Measurements from ENCODE around the gene CYP46A1.

CYP46A1 gene

DNA sequence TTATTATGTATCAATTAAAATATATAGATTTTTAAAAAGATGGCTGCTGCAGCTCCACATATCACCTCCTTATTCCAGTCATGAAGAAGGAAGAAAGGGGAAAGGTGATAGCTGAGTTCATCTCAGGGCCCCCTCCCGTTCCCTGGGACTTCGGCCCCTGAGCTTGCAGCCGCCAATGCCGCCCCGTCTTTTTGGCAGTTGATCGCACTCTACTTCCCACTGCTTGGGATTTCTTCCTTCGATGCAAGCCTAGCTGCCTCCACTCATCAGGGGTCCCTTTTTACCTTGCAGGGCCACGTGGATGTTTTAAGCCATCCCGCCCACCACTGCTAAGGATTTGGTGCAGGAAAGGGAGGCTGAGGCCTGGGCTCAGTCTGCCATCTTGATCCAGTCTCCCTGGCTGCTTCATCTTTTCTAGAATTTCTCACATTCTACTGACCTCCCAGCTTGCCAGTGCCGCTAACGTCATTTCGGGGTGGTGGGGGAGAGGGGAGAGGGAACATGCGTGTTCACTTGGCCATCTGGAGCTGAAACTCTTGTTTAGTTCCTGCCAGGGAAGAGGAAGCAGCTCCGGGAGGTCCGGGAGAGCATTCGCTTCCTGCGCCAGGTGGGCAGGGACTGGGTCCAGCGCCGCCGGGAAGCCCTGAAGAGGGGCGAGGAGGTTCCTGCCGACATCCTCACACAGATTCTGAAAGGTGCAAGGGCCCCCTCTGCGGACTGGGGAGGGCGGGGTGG lies 31.3 kb downstream of the CYP46A1 start:
- DNase-seq (ENCODE audit: low spot score) = no peak

DNA sequence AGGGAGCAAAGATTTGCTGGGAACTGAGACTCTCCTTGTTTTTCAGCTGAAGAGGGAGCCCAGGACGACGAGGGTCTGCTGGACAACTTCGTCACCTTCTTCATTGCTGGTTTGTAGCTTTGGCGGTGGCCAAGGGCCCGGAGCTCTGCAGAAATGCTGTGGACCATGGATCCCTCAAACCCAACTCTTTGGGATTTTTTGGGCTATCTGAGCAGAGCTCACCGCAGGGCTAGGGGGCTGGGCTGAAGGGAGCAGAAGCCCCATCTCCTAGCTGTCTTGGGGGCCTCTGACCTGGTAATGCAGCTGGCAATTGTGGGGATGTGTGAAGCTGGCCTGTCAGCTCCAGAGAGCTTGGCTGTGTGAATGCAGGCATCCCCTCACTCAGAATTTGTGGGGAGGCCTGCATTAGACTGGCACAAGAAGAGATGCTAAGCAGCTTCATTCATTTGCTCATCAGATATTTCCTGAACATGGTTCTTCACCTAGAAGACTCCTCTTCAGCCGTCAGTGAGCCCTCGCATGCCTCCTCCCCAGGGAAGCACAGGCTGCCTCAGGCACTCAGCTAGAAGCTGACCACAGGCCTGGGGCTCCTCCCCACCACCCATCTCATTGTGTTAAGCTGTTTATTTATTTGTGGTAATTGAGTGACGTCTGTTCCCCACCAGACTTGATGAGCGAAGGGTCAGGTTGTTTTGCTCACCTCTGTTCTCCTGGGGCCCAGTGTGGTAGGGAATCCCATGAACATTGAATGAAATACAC lies 32.2 kb downstream of the CYP46A1 start:
- no peak for DNase-seq (ENCODE audit: low spot score)

DNA sequence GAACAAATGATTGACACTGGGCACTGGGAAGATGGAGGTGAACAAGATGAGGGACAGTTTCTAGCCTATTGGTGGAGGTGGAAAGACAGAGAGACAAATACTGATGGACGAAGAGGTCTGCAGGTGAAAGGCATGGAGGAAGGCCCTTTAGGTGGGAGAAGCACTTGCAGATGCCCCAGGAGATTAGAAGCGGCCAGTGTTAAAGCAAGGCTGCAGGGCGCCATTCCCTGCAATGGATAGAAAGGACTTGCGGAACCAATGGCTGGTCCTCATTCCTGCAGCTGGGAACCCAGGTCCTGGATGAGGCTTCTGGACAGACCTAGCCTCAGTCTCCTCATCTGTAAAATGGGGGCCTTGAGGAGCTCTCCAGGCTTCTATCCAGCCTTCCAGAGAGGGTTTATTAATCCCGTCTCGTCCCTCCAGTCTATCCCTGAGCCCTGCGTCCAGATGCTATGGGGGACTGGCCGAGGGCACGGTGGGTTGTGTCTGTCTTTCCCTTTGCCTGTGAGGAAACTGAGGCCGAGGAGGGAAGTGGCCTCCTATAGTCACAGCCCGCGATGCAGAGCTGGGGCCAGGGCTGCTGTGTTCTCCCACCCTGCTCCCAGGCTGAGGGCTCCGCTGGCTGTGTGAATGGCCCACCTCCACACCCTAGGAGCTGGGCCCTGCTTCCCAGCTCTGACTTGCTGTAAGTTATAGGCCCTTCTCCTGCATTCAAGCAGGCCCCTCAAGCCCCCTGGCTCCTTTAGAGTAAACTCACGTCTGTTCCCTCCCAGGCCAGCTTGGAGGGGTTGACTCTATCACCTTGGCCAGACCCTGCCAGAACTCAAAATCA lies 33.0 kb downstream of the CYP46A1 start:
- no peak for DNase-seq (ENCODE audit: low spot score)

DNA sequence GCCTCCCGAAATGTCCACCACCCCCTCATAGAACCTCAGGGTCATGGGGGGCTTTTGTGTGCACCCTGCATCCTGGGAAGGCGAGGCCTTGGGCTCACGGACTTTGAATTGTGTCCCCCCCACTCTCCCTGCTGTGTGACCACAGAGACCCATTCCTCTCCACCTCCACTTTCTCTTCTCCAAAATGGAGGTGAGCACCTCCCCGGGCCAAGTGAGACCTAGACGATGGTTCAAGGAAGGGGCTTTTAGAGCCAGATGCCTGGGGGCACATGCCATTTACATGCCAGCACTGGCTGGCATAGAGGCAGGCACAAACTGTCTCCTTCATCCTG lies 33.5 kb downstream of the CYP46A1 start:
- no peak for DNase-seq (ENCODE audit: low spot score)

DNA sequence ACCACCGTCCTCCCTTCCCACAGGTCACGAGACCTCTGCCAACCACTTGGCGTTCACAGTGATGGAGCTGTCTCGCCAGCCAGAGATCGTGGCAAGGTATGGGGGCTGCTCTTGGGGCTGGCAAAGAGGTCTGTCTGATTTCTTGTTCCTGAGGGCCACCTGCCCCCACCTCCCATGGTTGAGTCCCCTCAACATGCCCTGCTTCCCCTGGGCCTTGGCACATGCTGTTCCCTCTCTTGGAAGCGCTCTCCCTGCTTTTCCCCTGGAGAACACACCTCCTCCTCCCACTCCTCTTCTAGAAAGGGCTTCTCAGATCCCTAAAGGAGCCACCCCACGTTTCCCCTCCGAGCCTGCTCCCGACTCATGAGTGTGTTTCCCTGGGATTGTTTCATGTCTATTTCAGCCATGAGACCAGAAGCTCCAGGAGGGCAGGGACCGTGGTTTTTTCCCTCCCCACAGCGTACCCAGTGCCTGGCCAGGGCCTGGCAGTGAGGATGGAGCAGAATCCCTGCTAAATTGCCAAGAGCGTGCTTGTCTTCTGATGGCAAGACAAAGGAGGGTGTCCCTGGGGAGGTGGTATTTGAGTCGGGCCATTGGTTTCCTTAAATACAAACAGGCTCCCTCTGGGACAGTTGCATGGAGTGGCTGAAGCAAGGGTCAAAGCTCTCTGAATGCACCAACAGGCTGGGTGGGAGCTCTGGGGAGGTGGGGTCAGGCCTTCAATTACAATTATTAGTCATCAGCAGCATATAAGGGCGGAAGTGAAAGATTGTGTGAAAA lies 34.1 kb downstream of the CYP46A1 start:
- DNase-seq (ENCODE audit: low spot score) = no peak

DNA sequence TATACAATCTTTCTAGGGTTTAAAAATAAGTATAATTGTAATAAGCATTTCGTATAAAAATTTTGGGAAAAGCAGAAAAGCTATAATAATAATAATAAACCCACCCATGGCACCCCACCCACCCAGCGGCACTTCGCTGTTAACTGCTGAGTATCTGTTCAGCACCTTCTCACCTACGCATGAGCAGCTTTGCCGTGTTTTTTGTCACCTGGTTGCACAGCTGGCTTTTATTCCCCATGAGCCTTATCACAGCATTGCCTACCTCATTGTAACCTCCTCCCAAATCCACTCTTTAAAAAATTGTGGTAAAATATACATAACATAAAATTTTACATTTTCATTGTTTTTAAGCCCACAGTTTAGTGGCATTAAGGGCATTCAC lies 34.7 kb downstream of the CYP46A1 start:
- DNase-seq (ENCODE audit: low spot score) = no peak

DNA sequence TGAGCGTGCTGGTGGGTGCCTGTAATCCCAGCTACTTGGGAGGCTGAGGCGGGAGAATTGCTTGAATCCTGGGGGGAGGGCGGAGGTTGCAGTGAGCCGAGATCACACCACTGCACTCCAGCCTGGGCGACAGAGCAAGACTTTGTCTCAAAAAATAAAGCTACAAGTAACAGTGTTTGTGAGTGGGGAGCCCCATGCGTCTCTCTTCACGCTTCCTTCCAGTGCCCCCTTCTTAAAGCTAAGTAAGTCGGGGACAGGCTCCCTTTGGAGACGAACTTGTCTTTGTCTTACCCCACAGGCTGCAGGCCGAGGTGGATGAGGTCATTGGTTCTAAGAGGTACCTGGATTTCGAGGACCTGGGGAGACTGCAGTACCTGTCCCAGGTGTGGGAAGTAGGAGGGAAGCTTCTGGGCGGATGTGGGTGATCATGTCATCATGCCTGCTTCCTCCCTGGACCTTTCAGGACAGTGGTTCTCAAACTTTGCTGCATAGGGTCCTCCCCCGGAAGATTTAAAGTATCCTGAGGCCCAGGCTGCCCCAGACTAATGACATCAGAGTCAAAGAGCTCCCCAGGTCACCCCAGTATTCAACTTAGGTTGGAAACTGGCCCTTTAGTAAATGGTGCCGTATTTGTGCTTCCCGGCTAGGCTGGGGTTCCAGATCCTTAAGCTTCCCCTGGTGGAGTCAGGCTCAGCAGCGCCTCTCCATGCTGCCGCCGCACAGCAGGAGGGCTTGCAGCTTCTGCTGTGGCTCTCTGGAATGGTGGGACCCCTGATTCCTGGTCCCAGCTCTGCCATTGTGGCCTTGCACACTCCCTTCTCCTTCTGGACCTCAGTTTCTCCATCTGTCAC lies 37.1 kb downstream of the CYP46A1 start:
- DNase-seq (ENCODE audit: low spot score) = no peak

DNA sequence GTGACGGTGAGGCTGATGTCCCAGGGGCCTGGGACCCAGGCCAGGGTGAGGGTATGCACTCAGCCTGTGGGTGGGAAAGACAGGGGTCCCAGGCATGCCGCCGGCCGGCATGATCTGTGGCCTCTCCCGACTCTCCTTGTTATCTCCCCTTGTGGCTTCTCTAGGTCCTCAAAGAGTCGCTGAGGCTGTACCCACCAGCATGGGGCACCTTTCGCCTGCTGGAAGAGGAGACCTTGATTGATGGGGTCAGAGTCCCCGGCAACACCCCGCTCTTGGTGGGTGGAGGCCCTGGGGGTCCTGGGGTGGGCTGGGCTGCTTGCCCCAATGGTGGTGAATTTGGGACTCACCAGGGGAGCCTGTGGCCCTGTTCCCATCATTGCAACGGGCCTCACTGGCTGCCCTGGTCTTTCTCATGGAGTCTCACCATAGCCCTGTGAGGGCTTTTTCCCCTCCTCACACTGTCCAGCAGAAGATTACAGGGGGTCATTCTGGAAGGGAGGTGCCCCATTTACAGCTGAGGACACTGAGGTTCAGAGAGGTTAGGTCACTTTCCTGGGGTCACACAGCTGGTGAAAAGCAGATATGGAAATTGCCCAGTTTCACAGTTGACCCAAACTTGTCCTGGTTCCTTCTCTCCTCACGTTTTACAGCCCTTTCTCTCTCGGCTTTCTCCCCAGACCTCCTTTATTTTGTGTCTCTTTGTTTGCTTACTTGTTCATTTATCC lies 37.9 kb downstream of the CYP46A1 start:
- no peak for DNase-seq (ENCODE audit: low spot score)

DNA sequence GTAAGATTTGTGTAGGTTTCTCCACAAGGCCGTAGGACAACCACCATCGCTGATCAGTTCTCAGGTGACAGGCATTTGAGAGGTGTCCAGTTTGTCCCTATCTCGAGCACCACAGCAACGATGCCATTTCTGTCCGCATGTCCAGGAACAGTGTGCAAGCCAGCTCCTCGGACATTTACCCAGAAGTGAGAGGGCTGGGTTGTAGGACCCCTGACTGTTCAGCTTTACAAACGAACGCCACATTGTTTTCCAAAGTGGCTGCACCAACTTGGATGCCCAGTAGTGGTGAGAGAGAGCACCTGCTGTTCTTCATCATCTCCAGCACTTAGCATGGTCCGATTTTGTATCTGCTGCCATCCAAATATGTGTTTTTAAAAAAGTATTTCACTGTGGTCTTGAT lies 38.6 kb downstream of the CYP46A1 start:
- DNase-seq (ENCODE audit: low spot score) = no peak

DNA sequence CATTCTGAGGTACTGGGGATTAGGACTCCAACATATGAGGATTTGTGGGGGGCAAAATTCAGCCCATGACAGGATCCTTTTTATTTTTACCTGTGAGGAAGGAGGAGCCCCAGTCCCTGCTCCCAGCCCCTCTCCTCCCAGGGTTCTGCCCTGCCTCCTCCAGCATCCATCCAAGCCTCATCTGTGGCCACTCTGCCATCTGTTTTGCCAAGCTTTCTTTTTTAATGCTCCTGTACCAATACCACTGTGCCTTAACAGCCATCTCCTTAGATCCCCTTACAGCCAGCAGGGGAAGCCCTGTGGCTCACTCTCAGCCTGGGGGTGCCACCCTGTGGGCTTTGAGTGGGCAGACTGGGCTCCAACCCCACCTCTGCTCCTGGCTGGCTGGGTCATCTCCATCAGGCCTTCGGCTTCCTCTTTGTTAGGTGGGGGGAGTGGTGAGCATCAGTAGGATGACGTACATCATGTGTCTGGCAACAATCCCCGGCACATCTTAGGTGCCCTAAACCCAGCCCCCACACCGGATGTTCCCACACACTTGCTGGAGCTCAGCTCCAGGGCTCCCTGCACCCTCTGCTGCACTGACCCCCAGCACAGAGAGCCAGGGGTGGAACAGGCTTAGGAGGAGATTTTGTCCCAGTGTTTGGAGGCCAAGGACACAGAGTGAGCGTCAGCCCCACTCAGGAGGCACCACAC lies 40.2 kb downstream of the CYP46A1 start:
- no peak for DNase-seq (ENCODE audit: low spot score)

DNA sequence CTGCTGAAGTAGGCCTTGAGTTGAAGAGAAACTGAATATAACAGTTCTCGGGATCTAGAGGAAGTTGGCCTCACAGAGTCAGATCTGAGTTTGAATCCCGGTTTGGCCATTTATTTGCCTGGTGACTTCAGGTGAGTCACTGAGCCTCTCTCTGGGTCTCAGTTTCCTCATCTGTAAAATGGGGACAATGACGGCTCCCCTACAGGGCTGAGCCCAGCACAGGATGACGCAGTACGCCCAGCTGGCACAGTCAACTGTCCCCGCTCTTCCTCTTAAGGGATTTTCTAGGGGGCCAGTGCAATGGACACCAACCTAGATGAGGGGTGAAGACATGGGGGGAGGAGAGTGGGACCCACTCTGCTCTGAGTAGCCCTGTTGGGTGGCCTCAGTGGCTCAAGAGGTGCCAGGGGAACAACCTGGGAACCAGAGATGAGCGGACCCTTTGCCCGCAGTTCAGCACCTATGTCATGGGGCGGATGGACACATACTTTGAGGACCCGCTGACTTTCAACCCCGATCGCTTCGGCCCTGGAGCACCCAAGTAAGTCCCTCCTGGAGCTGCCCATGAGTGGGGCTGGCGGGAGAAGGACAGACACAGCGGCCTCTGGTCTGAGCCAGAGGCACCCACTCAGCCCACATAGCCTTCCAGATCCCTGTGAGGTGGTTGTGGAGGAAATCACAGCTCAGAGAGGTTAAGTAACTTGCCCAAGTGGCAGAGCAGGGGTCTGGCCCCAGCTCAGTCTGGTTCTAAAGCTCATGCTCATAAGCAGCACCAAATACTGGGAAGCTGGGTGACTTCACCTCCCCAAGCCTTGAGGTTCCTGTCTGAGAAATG lies 41.1 kb downstream of the CYP46A1 start:
- DNase-seq (ENCODE audit: low spot score) = no peak

DNA sequence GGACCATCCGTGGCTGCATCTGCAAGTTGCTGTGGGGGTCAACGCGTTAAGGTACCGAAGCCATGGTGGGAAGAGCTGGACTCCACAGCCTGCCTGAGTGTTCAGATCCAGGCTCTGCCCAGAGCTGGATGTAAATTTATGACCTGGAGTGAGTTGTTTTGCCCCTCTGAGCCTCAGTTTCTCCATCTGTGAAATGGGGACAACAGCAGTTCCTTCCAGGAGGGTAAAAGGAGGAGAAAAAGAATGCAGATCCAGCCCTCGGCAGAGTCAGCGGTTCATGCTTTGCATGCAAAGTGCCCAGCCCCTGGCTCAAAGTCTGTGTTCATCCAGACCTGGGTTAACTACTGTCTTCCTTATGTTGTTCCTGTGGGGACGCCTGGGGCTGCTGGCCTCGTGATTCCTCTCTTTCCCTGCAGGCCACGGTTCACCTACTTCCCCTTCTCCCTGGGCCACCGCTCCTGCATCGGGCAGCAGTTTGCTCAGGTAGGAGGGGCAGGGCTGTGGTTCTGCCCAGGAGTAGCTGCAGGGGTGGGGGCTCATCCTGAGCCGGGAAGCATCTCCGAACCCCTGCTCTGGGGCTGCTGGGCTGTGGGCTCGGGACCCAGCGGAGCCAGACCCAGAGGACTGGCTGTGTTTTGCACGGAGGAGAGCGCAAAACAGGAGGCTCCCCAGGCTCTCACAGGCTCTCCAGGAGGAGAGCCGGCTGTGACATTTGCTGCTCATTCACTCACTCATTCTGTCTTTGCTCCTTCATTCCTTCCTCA lies 41.9 kb downstream of the CYP46A1 start:
- no peak for DNase-seq (ENCODE audit: low spot score)

DNA sequence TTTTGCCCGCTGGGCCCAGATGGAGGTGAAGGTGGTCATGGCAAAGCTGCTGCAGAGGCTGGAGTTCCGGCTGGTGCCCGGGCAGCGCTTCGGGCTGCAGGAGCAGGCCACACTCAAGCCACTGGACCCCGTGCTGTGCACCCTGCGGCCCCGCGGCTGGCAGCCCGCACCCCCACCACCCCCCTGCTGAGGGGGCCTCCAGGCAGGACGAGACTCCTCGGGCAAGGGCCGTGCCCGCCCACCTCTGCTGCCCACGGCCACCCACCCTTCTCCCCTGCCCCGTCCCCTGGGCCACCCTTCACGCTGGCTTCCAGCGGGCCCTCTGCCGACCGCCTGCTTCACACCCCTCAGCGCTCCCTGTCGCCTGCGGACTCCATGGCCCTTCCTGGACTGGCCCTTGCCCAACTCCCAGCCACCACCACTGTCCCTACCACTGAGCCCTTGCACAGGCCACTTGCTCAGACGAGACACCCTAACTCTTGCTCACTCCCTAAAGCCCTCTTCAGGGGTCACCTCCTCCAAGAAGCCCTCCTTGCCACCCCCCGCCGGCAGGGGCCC lies 42.5 kb downstream of the CYP46A1 start:
- no peak for DNase-seq (ENCODE audit: low spot score)

DNA sequence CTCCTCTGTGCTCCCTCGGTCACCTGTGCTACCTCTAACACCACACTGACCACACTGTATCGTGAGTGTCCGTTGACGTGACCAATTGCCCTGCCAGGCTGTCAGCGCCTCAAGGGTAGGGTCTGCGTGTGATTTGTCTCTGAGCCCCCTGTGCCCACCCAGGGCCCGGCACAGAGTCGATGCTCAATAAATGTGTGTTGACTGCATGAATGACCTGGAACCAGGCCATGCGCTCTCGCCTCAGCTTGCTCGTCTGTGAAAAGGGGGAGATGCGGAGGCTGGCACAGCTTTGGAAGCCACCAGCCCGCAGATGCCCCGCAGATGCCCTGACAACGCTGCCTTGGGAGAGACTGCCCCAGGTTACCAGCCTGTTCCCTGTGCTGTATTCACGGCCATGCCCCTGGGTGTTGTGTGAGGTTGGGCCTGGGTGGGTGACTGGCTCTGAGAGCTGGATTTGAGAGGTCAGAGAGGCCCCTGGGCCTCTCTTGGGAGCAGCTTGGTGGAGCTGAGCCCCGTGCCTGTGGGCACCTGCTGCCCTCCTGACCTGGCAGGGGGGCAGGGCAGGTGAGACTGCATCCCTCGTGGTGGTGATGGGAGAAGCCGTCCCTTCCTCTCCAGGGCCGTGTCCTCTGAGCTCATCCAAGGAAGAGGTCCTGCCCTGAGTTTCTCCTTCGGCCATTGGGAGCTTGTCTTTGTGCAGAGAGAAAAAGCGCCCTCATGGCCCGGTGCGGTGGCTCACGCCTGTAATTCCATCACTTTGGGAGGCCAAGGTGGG lies 43.2 kb downstream of the CYP46A1 start:
- no peak for DNase-seq (ENCODE audit: low spot score)

DNA sequence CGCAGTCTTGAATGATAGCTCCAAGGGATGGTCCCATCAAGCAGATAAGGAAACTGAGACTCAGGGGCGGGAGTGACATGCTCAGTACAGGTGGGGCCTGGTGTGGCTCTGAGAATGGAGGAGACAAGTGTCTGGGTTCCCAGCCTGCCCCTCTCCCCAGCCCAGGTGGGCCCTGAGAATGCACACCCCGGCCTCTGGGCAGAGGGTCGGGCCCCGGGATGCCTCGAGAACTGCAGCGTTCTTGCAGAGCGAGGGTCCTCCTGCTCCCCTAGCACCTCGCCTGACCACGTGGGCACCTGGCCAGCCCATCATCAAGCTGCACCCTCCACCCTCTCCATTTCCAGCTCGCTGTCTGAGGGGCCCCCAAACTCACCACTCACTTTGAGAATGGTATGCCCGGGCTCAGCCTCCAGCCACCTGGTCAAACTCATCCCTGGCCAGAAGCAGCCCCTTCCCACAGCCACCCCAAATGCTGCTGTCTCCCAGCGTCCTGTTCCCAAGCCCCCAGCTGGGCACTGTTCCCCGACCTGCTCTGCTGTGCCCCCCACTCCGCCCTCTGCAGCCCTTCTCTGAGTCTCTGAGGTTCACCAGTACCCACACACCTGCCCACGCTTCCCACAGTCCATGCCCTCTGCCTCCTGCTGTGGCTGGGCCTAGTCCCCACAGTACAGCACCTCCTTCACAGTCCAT lies 44.3 kb downstream of the CYP46A1 start:
- no peak for DNase-seq (ENCODE audit: low spot score)

DNA sequence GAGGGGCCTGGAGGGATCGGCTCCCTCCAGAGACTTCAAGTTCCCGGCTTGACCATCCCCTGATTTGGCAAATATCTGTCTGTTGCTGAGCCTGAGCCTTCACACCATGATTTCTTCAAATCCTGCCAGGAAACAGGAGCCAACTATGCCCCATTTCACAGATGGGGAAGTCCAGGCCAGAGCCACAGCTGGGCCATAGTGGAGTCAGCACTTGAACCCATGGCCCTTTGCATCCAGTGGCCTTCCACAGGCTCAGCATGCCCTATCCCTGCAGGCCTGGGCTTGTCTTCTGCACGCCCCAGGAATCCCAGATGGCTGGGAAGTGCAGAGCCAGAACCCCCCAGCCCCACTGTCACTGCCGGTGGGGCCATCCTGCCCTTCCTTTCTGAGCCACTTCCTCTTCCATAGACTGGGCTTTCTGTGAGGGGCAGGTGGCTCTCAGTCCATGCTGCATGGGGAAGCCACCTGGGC lies 44.9 kb downstream of the CYP46A1 start:
- DNase-seq (ENCODE audit: low spot score) = no peak

All from SW480 (cell line).